K562 (cell line): ENCODE measurements around the gene ADIPOR1. TPM values are rescaled to one million over a fixed set of nuclear protein-coding genes. Genes with fewer than 3 reads are reported as not detected.

Source experiments
- BDP1 ChIP-seq: IDR thresholded peaks from 3 replicates; pipeline ENCODE4 v1.6.1; 2011; ENCODE audit not compliant: insufficient read length, insufficient read depth
- C11orf30 ChIP-seq: fragments of 450-650 bp; IDR thresholded peaks from 2 replicates; pipeline ENCODE4 v1.6.1; 2016; ENCODE audit warnings: low read depth, mild to moderate bottlenecking
- EP300 ChIP-seq: IDR thresholded peaks from 2 replicates; pipeline ENCODE4 v1.6.1; 2012; ENCODE audit warnings: low read length, improper control_type of control experiment
- MYNN ChIP-seq, 2 experiments: sonication (generic); formaldehyde crosslinking in 1 of 2; IDR thresholded peaks; 2 replicates each; pipeline versions ENCODE4 v1.5.0 to v1.6.1; 2016 to 2020; ENCODE audit warnings: antibody characterized with exemption in 1 of 2, missing genetic modification reagents in 1 of 2
- POU5F1 ChIP-seq: fragments of 150-350 bp; IDR thresholded peaks from 2 replicates; pipeline ENCODE4 v1.6.1; 2014; ENCODE audit warnings: borderline replicate concordance, low read length, low read depth, mild to moderate bottlenecking; ENCODE audit not compliant: partially characterized antibody
- SMARCC2 ChIP-seq: fragments of 450-650 bp; IDR thresholded peaks from 2 replicates; pipeline ENCODE4 v1.6.1; 2017; ENCODE audit warnings: antibody characterized with exemption, moderate library complexity, mild to moderate bottlenecking, low read depth
- XRCC5 ChIP-seq: fragments of 200-400 bp; formaldehyde crosslinking; IDR thresholded peaks from 2 replicates; pipeline ENCODE4 v1.6.1; 2017; ENCODE audit warnings: low read depth, mild to moderate bottlenecking, low read length
- ZNF316 ChIP-seq: fragments of 450-650 bp; IDR thresholded peaks from 2 replicates; pipeline ENCODE4 v1.6.1; 2016
- ZNF318 ChIP-seq, 2 experiments: fragments of 450-650 bp; IDR thresholded peaks; 2 replicates each; pipeline ENCODE4 v1.6.1; 2016; ENCODE audit warnings: mild to moderate bottlenecking in 2 of 2, borderline replicate concordance in 1 of 2, low read depth in 1 of 2, moderate library complexity in 1 of 2
- ZNF639 ChIP-seq, 2 experiments: fragments of 200-800 bp in 1 of 2; sonication (Bioruptor generic) in 1 of 2; sonication (generic) in 1 of 2; formaldehyde crosslinking in 1 of 2; IDR thresholded peaks in 1 of 2; conservative IDR thresholded peaks in 1 of 2; 2 replicates each; pipeline versions ENCODE4 v1.5.0 to v1.6.1; 2016 to 2020; ENCODE audit warnings: missing compliant biosample characterization in 1 of 2, missing genetic modification characterization in 1 of 2, missing genetic modification reagents in 1 of 2
- polyA plus RNA-seq, 8 experiments: library from polyadenylated mRNA; depleted of rRNA in 4 of 8; stranded (reverse) in 5 of 8; unstranded in 3 of 8; fragments of >200 nt; fragmentation: Nextera tagmentation in 2 of 8; fragmentation: Illumina TruSeq in 1 of 8; extraction: Ambion mirVana in 2 of 8; extraction: Trizol in 1 of 8; gene quantifications; 2 replicates each; pipeline versions ENCODE4 v1.2.1 to v1.2.3, GENCODE V29; 2011 to 2014; ENCODE audit warnings: inconsistent platforms in 1 of 8, missing spikeins in 1 of 8
- total RNA-seq, 7 experiments: library from RNA; depleted of rRNA in 6 of 7; stranded (reverse); fragments of >200 nt in 6 of 7; fragmentation: Illumina TruSeq in 2 of 7; extraction: Trizol in 2 of 7; gene quantifications; 2 replicates each; pipeline versions ENCODE4 v1.2.1 to v1.2.3, GENCODE V29; 2011 to 2021; ENCODE audit warnings: low replicate concordance in 1 of 7
- TF ChIP-seq, protein P1 (sequence below), 2 experiments: fragments of 450-650 bp; IDR thresholded peaks; 2 replicates each; pipeline ENCODE4 v1.6.1; 2016
- TF ChIP-seq, protein P2 (sequence below): fragments of 450-650 bp; IDR thresholded peaks from 2 replicates; pipeline ENCODE4 v1.7.0; 2016; ENCODE audit warnings: borderline replicate concordance

The ADIPOR1 gene
- total and polyA plus RNA-seq, 9 of the 15 experiments (the other 6 are each of a cell fraction or from before 2014, with no cell fraction given) = 29.0 to 217 (median 100) TPM

DNA sequence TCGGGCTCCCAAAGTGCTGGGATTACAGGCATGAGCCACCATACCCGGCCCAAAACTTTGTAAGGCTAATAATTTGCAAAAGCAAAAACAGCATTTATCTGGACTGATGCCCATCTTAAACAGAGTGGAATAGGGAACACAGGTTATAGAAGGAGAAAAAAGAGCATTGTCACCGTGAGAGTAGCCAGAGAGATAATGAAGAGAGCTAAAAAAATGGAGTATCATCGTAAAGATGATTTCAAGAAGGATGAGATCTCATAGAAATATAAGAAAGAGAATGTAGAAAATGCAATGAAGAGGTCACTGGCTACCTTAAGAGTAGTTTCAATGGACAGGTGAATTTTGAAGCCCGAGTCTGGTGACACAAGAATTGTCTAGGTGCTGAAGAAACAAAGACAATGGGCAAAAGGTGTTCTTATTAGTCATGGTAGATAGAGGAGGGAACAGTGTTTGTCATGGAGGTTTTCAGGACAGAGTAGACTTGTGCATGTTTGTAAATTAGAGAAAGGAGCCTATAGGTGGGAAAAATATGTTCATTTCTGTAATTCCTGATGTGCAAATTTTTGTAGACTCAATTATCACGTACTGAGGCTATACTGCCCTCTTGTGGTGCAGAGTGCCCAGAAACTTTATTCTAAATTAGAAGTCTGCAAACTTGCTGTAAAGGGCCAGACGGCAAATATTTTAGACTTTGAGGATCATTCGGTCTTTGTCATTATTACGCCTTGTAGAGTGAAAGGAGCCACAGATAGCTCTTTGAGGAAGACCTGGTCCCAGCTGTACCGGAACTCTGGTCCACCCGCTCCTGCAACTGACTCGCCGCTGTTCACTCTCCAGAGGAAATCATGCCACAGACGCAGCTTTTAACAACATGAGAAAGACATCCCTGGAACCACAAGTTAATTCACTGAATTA lies 41.0 kb upstream of the ADIPOR1 start (continued):
- TF ChIP-seq ZNF318 (IDR thresholded peaks at IDR 0.05; ENCODE audit: borderline replicate concordance in 1 of 2, low read depth in 1 of 2) (no peak), ZNF316 (peak; percentile 96), C11orf30 (peak; percentile 90), SMARCC2 (0 out of 2 replicates have a peak, but pooled peaks have one; percentile 36), BDP1 (no peak), ZNF639 (CRISPR knock-in tag; conservative IDR thresholded peaks at IDR 0.05 in 1 of 2, IDR thresholded peaks at IDR 0.05 in 1 of 2) (no peak), XRCC5 (no peak), EP300 (0 out of 2 replicates have a peak, but pooled peaks have one; percentile 29), MYNN (IDR thresholded peaks at IDR 0.05) (no peak), MYNN (CRISPR knock-in tag; IDR thresholded peaks at IDR 0.05) (no peak), POU5F1 (no peak)
- TF ChIP-seq, protein P1, sequence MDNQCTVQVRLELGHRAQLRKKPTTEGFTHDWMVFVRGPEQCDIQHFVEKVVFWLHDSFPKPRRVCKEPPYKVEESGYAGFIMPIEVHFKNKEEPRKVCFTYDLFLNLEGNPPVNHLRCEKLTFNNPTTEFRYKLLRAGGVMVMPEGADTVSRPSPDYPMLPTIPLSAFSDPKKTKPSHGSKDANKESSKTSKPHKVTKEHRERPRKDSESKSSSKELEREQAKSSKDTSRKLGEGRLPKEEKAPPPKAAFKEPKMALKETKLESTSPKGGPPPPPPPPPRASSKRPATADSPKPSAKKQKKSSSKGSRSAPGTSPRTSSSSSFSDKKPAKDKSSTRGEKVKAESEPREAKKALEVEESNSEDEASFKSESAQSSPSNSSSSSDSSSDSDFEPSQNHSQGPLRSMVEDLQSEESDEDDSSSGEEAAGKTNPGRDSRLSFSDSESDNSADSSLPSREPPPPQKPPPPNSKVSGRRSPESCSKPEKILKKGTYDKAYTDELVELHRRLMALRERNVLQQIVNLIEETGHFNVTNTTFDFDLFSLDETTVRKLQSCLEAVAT (IDR thresholded peaks at IDR 0.05) = 0 out of 4 replicates have a peak, but pooled peaks of 1 of the 2 experiments have one; percentile 11
- TF ChIP-seq, protein P2, sequence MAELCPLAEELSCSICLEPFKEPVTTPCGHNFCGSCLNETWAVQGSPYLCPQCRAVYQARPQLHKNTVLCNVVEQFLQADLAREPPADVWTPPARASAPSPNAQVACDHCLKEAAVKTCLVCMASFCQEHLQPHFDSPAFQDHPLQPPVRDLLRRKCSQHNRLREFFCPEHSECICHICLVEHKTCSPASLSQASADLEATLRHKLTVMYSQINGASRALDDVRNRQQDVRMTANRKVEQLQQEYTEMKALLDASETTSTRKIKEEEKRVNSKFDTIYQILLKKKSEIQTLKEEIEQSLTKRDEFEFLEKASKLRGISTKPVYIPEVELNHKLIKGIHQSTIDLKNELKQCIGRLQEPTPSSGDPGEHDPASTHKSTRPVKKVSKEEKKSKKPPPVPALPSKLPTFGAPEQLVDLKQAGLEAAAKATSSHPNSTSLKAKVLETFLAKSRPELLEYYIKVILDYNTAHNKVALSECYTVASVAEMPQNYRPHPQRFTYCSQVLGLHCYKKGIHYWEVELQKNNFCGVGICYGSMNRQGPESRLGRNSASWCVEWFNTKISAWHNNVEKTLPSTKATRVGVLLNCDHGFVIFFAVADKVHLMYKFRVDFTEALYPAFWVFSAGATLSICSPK = no peak
